Measurements from ENCODE around the gene RNU6-1.
A peak's percentile ranks its signal among the peaks of the same experiment; 100 is the strongest.

RNU6-1 gene

GRCh38 chr15:67855842-67856241 is 16.0 kb upstream of the RNU6-1 start:
- no peak for DNase-seq

- DNase-seq = peak in 1 of 2 donors; percentile 14
Observed at GRCh38 chr15:67854358-67854757, 14.5 kb upstream of the RNU6-1 start.

- DNase-seq = peak in 1 of 2 donors; percentile 2
Observed at GRCh38 chr15:67853454-67853853, 13.6 kb upstream of the RNU6-1 start.

- peak in 1 of 2 donors; percentile 10 for DNase-seq
Observed at GRCh38 chr15:67852418-67852817, 12.6 kb upstream of the RNU6-1 start.

- no peak for DNase-seq
Observed at GRCh38 chr15:67850994-67851571, 11.2 kb upstream of the RNU6-1 start.

GRCh38 chr15:67850336-67850735 is 10.5 kb upstream of the RNU6-1 start:
- no peak for DNase-seq

GRCh38 chr15:67849538-67849937 is 9.7 kb upstream of the RNU6-1 start:
- no peak for DNase-seq

GRCh38 chr15:67845974-67846373 is 6.1 kb upstream of the RNU6-1 start:
- no peak for DNase-seq

GRCh38 chr15:67843571-67844387 is 3.9 kb upstream of the RNU6-1 start:
- no peak for DNase-seq

GRCh38 chr15:67843092-67843501 is 3.3 kb upstream of the RNU6-1 start:
- DNase-seq = no peak

GRCh38 chr15:67841513-67841762 is 1.6 kb upstream of the RNU6-1 start:
- DNase-seq = no peak

GRCh38 chr15:67840749-67841512 is 1.1 kb upstream of the RNU6-1 start:
- DNase-seq = peak in 1 of 2 donors; percentile 32

- DNase-seq = peak; percentile 18 to 51
Observed at GRCh38 chr15:67839499-67839928, 331 bp downstream of the RNU6-1 start.

GRCh38 chr15:67838789-67839332 is 984 bp downstream of the RNU6-1 start:
- DNase-seq = peak in 1 of 2 donors; percentile 23

GRCh38 chr15:67836955-67837354 is 2.9 kb downstream of the RNU6-1 start:
- no peak for DNase-seq

- peak; percentile 61 to 62 for DNase-seq
Observed at GRCh38 chr15:67836477-67836876, 3.4 kb downstream of the RNU6-1 start.

GRCh38 chr15:67836134-67836455 is 3.8 kb downstream of the RNU6-1 start:
- peak in 1 of 2 donors; percentile 20 for DNase-seq

- DNase-seq = peak in 1 of 2 donors; percentile 24
Observed at GRCh38 chr15:67835297-67836133, 4.3 kb downstream of the RNU6-1 start.

GRCh38 chr15:67834581-67835296 is 5.1 kb downstream of the RNU6-1 start:
- peak in 1 of 2 donors; percentile 13 for DNase-seq

GRCh38 chr15:67833710-67834511 is 5.9 kb downstream of the RNU6-1 start:
- peak in 1 of 2 donors; percentile 48 for DNase-seq
